ENCODE results near the gene CRB1. TPM values are rescaled to one million over a fixed set of nuclear protein-coding genes. Genes with fewer than 3 reads are reported as not detected.

Gene CRB1
- polyA plus RNA-seq, 1 donor from 2014 or later = 2.3 TPM

GRCh38 chr1:197466813-197467212 is 198.8 kb downstream of the CRB1 start:
- Histone ChIP-seq H3K4me2 (ENCODE audit: low read length) (no peak overlapping the region), H3K36me3 (ENCODE audit: insufficient read depth, low read length) (no peaks in the 10 kb centered on the region), H3K9me3 (ENCODE audit: low read length) (no peaks in the 10 kb centered on the region), H3K4me3 (ENCODE audit: low read length) (no peak overlapping the region), H2AFZ (ENCODE audit: low read depth, low read length) (no peak overlapping the region), H3F3A (ENCODE audit: insufficient read depth, low read length, poor library complexity, severe bottlenecking) (no peaks in the 10 kb centered on the region), H3K9ac (ENCODE audit: low read length) (no peak overlapping the region), H3K27ac (ENCODE audit: low read length) (no peak overlapping the region), H4K20me1 (ENCODE audit: insufficient read depth) (no peaks in the 10 kb centered on the region), H3K9me2 (ENCODE audit: insufficient read depth, low read length) (no peaks in the 10 kb centered on the region), H3K27me3 (ENCODE audit: insufficient read depth, low read depth, low read length) (no peaks in the 10 kb centered on the region), H3K79me2 (replicated peaks; ENCODE audit: insufficient read depth, low read length) (no peaks in the 10 kb centered on the region)
- TF ChIP-seq RAD21 (conservative IDR thresholded peaks at IDR 0.05) (no peak), TAF1 (IDR thresholded peaks at IDR 0.05; ENCODE audit: low read depth) (no peak), POLR2AphosphoS5 (IDR thresholded peaks at IDR 0.05) (no peak), EP300 (conservative IDR thresholded peaks at IDR 0.05; ENCODE audit: poor library complexity, severe bottlenecking) (no peak), MXI1 (conservative IDR thresholded peaks at IDR 0.05; ENCODE audit: poor library complexity, severe bottlenecking) (no peak), EZH2 (IDR thresholded peaks at IDR 0.05; ENCODE audit: borderline replicate concordance, insufficient read depth, low read length, poor library complexity, severe bottlenecking) (no peak), SMC3 (conservative IDR thresholded peaks at IDR 0.05; ENCODE audit: poor library complexity) (no peak), REST (IDR thresholded peaks at IDR 0.05; ENCODE audit: borderline replicate concordance) (no peak)
- TF ChIP-seq, protein P1, sequence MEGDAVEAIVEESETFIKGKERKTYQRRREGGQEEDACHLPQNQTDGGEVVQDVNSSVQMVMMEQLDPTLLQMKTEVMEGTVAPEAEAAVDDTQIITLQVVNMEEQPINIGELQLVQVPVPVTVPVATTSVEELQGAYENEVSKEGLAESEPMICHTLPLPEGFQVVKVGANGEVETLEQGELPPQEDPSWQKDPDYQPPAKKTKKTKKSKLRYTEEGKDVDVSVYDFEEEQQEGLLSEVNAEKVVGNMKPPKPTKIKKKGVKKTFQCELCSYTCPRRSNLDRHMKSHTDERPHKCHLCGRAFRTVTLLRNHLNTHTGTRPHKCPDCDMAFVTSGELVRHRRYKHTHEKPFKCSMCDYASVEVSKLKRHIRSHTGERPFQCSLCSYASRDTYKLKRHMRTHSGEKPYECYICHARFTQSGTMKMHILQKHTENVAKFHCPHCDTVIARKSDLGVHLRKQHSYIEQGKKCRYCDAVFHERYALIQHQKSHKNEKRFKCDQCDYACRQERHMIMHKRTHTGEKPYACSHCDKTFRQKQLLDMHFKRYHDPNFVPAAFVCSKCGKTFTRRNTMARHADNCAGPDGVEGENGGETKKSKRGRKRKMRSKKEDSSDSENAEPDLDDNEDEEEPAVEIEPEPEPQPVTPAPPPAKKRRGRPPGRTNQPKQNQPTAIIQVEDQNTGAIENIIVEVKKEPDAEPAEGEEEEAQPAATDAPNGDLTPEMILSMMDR (IDR thresholded peaks at IDR 0.05; ENCODE audit: poor library complexity, severe bottlenecking) = no peak

DNA sequence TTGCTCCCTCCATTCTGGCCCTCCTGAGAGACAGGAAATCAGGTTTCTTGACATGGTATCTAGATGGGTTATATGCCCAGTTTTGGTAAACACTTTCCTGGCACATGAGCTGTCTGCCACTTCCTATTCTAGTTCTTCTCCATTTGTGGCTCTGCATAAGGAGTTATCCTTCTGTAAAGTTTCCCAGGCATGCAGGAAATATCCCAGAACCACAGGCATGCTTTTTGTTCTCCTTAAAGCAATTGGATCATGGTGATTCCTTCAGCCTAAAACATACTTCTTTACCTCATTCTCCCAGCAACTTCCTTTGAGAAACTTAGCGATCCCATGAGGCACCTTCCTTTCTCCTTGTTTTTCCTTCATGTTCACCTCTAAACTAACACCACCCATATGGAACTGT is 199.8 kb downstream of the CRB1 start:
- Histone ChIP-seq H3K27ac (ENCODE audit: low read length) (no peak overlapping the region), H3K36me3 (ENCODE audit: insufficient read depth, low read length) (no peaks in the 10 kb centered on the region), H3K9ac (ENCODE audit: low read length) (no peak overlapping the region), H3K79me2 (replicated peaks; ENCODE audit: insufficient read depth, low read length) (no peaks in the 10 kb centered on the region), H4K20me1 (ENCODE audit: insufficient read depth) (no peaks in the 10 kb centered on the region), H3K4me2 (ENCODE audit: low read length) (no peak overlapping the region), H2AFZ (ENCODE audit: low read depth, low read length) (no peak overlapping the region), H3K9me2 (ENCODE audit: insufficient read depth, low read length) (no peaks in the 10 kb centered on the region), H3K4me3 (ENCODE audit: low read length) (no peak overlapping the region), H3F3A (ENCODE audit: insufficient read depth, low read length, poor library complexity, severe bottlenecking) (no peaks in the 10 kb centered on the region), H3K27me3 (ENCODE audit: insufficient read depth, low read depth, low read length) (no peaks in the 10 kb centered on the region), H3K9me3 (ENCODE audit: low read length) (no peaks in the 10 kb centered on the region)
- TF ChIP-seq EP300 (conservative IDR thresholded peaks at IDR 0.05; ENCODE audit: poor library complexity, severe bottlenecking) (no peak), TAF1 (IDR thresholded peaks at IDR 0.05; ENCODE audit: low read depth) (no peak), REST (IDR thresholded peaks at IDR 0.05; ENCODE audit: borderline replicate concordance) (no peak), POLR2AphosphoS5 (IDR thresholded peaks at IDR 0.05) (no peak), RAD21 (conservative IDR thresholded peaks at IDR 0.05) (no peak), EZH2 (IDR thresholded peaks at IDR 0.05; ENCODE audit: borderline replicate concordance, insufficient read depth, low read length, poor library complexity, severe bottlenecking) (no peak), SMC3 (conservative IDR thresholded peaks at IDR 0.05; ENCODE audit: poor library complexity) (no peak), MXI1 (conservative IDR thresholded peaks at IDR 0.05; ENCODE audit: poor library complexity, severe bottlenecking) (no peak)
- TF ChIP-seq, protein P1 (IDR thresholded peaks at IDR 0.05; ENCODE audit: poor library complexity, severe bottlenecking) = no peak

Data from neural cell (in vitro differentiated cells).